Effector memory CD4-positive, alpha-beta T cell (primary cell): ENCODE results near the gene MAFG.

Source experiments
- DNase-seq, 3 donors: peaks; one replicate each; pipeline ENCODE4 v3.0.0-alpha.2; 2020
- H3K27ac ChIP-seq: 2 replicates; pipeline ENCODE4 v1.7.0; 2013; ENCODE audit warnings: mild to moderate bottlenecking, low read length, moderate library complexity; ENCODE audit not compliant: insufficient read depth, poor library complexity, severe bottlenecking
- H3K27me3 ChIP-seq: replicated peaks from 2 replicates; pipeline ENCODE4 v1.7.0; 2013; ENCODE audit warnings: mild to moderate bottlenecking, low read length; ENCODE audit not compliant: insufficient read depth, control insufficient read depth, poor library complexity, severe bottlenecking
- H3K36me3 ChIP-seq: 2 replicates; pipeline ENCODE4 v1.7.0; 2013; ENCODE audit warnings: mild to moderate bottlenecking, low read length, moderate library complexity; ENCODE audit not compliant: control insufficient read depth, insufficient read depth
- H3K4me1 ChIP-seq: 2 replicates; pipeline ENCODE4 v1.7.0; 2013; ENCODE audit warnings: low read length, mild to moderate bottlenecking; ENCODE audit not compliant: control insufficient read depth, insufficient read depth, poor library complexity, severe bottlenecking
- H3K4me3 ChIP-seq: 2 replicates; pipeline ENCODE4 v1.7.0; 2013; ENCODE audit warnings: low read length, low read depth, mild to moderate bottlenecking; ENCODE audit not compliant: insufficient read depth, poor library complexity, severe bottlenecking
- H3K9me3 ChIP-seq: 2 replicates; pipeline ENCODE4 v1.7.0; 2013; ENCODE audit warnings: mild to moderate bottlenecking, low read length, moderate library complexity; ENCODE audit not compliant: control insufficient read depth

The MAFG gene

GRCh38 chr17:81907219-81908145, 20.1 kb downstream of the MAFG start:
- no peak for DNase-seq
- Histone ChIP-seq H3K36me3 (peaks cover 28% of the 10 kb centered on the region), H3K4me3 (no peak overlapping the region), H3K27ac (no peak overlapping the region), H3K4me1 (peaks cover 17% of the 10 kb centered on the region), H3K27me3 (no peaks in the 10 kb centered on the region), H3K9me3 (no peaks in the 10 kb centered on the region)

- Histone ChIP-seq H3K27ac (no peak overlapping the region), H3K4me3 (no peak overlapping the region), H3K9me3 (no peaks in the 10 kb centered on the region), H3K4me1 (peaks cover 22% of the 10 kb centered on the region), H3K36me3 (peaks cover 21% of the 10 kb centered on the region), H3K27me3 (peaks cover 2% of the 10 kb centered on the region)
- DNase-seq: no peak
Measured at GRCh38 chr17:81906476-81907218, 20.9 kb downstream of the MAFG start.

GRCh38 chr17:81905993-81906392, 21.5 kb downstream of the MAFG start:
- H3K4me3 ChIP-seq: no peak overlapping the region
- peaks cover 22% of the 10 kb centered on the region for H3K4me1 ChIP-seq

GRCh38 chr17:81905424-81905875, 22.1 kb downstream of the MAFG start:
- H3K9me3 ChIP-seq: no peaks in the 10 kb centered on the region
- H3K36me3 ChIP-seq: peaks cover 22% of the 10 kb centered on the region
- no peak overlapping the region for H3K27ac ChIP-seq
- H3K27me3 ChIP-seq: peaks cover 10% of the 10 kb centered on the region
- H3K4me1 ChIP-seq: peaks cover 18% of the 10 kb centered on the region
- H3K4me3 ChIP-seq: no peak overlapping the region
- DNase-seq: no peak

More at GRCh38 chr17:81905993-81906392, 21.5 kb downstream of the MAFG start:
- Histone ChIP-seq H3K27me3 (peaks cover 9% of the 10 kb centered on the region), H3K9me3 (no peaks in the 10 kb centered on the region), H3K27ac (no peak overlapping the region), H3K36me3 (peaks cover 21% of the 10 kb centered on the region)
- no peak for DNase-seq

GRCh38 chr17:81904600-81905423, 22.7 kb downstream of the MAFG start:
- Histone ChIP-seq H3K36me3 (peaks cover 28% of the 10 kb centered on the region), H3K9me3 (no peaks in the 10 kb centered on the region), H3K4me3 (no peak overlapping the region), H3K27me3 (peaks cover 10% of the 10 kb centered on the region), H3K27ac (no peak overlapping the region), H3K4me1 (peaks cover 14% of the 10 kb centered on the region)
- no peak for DNase-seq

GRCh38 chr17:81903896-81904599, 23.5 kb downstream of the MAFG start:
- no peak overlapping the region for H3K27ac ChIP-seq
- H3K9me3 ChIP-seq: no peaks in the 10 kb centered on the region
- peaks cover 10% of the 10 kb centered on the region for H3K27me3 ChIP-seq
- peaks cover 33% of the 10 kb centered on the region for H3K36me3 ChIP-seq
- peaks cover 10% of the 10 kb centered on the region for H3K4me1 ChIP-seq
- DNase-seq: no peak
- H3K4me3 ChIP-seq: no peak overlapping the region

- Histone ChIP-seq H3K27me3 (peaks cover 10% of the 10 kb centered on the region), H3K9me3 (no peaks in the 10 kb centered on the region), H3K4me3 (no peak overlapping the region), H3K27ac (no peak overlapping the region), H3K36me3 (peaks cover 33% of the 10 kb centered on the region), H3K4me1 (peaks cover 10% of the 10 kb centered on the region)
- no peak for DNase-seq
Measured at GRCh38 chr17:81903415-81903831, 24.1 kb downstream of the MAFG start.

GRCh38 chr17:81902653-81903414, 24.7 kb downstream of the MAFG start:
- no peaks in the 10 kb centered on the region for H3K9me3 ChIP-seq
- DNase-seq: no peak
- peaks cover 10% of the 10 kb centered on the region for H3K27me3 ChIP-seq
- no peak overlapping the region for H3K4me3 ChIP-seq
- peaks cover 39% of the 10 kb centered on the region for H3K36me3 ChIP-seq
- H3K4me1 ChIP-seq: peaks cover 10% of the 10 kb centered on the region
- H3K27ac ChIP-seq: no peak overlapping the region
